Peyer's patch (tissue), 4 donors: ENCODE measurements around the gene YKT6.

ENCODE experiments used
- CTCF ChIP-seq, 6 experiments: fragments of 450-650 bp in 4 of 6; fragments of 200-600 bp in 2 of 6; sonication (generic) in 1 of 6; IDR thresholded peaks; one replicate each; pipeline ENCODE4 v1.5.1; 2017 to 2019; ENCODE audit warnings: antibody characterized with exemption in 6 of 6, mild to moderate bottlenecking in 3 of 6, moderate library complexity in 1 of 6
- POLR2A ChIP-seq, 2 donors: fragments of 450-650 bp; IDR thresholded peaks; one replicate each; pipeline ENCODE4 v1.5.1; 2017; ENCODE audit warnings: antibody characterized with exemption in 2 of 2, mild to moderate bottlenecking in 2 of 2, moderate library complexity in 2 of 2

GRCh38 chr7:44222074-44222473 is 21.3 kb downstream of the YKT6 start:
- TF ChIP-seq CTCF (IDR thresholded peaks at IDR 0.05) = no peak
- TF ChIP-seq POLR2A (IDR thresholded peaks at IDR 0.05) = no peak
